Choroid plexus epithelial cell (primary cell): ENCODE measurements around the gene GRIFIN.

Experiments
- DNase-seq: peaks from one replicate; pipeline ENCODE4 v3.0.0-alpha.2; 2010; ENCODE audit warnings: low read depth
- H3K4me3 ChIP-seq: 2 replicates; pipeline ENCODE4 v1.5.1; 2011; ENCODE audit warnings: low read depth, mild to moderate bottlenecking, control low read depth, low read length, moderate library complexity
- TF ChIP-seq, protein P1 (sequence below): conservative IDR thresholded peaks from 2 replicates; pipeline ENCODE4 v1.5.1; 2011; ENCODE audit warnings: low read depth, mild to moderate bottlenecking, control low read depth, inconsistent platforms, low read length, moderate library complexity

Gene GRIFIN

GRCh38 chr7:2492038-2492437 lies 15.8 kb upstream of the GRIFIN start:
- no peak overlapping the region for H3K4me3 ChIP-seq
- DNase-seq: no peak
- TF ChIP-seq, protein P1, sequence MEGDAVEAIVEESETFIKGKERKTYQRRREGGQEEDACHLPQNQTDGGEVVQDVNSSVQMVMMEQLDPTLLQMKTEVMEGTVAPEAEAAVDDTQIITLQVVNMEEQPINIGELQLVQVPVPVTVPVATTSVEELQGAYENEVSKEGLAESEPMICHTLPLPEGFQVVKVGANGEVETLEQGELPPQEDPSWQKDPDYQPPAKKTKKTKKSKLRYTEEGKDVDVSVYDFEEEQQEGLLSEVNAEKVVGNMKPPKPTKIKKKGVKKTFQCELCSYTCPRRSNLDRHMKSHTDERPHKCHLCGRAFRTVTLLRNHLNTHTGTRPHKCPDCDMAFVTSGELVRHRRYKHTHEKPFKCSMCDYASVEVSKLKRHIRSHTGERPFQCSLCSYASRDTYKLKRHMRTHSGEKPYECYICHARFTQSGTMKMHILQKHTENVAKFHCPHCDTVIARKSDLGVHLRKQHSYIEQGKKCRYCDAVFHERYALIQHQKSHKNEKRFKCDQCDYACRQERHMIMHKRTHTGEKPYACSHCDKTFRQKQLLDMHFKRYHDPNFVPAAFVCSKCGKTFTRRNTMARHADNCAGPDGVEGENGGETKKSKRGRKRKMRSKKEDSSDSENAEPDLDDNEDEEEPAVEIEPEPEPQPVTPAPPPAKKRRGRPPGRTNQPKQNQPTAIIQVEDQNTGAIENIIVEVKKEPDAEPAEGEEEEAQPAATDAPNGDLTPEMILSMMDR: no peak

DNA sequence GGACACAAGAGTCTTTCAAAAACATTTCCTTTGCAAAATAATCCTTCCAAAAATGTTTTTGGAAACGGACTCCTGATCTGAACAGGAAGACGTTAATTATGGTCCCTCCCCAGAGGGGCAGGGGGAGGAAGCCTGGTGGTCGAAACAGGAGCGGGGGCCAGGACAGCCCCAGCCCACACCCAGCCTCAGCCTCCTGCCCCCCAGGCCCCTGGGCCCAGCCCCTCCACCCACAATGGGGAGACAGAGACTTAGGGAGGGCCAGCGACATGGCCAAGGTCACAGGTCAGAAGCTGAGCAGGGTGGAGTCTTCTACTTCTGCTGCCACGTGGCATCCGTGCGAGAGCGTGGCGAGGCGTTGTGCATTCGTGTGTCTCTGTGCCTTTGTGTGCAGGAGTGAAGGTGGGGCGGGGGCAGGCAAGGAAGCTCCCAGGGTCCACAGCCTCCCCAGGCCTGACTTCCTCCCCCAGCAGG lies 14.0 kb upstream of the GRIFIN start:
- DNase-seq: no peak
- H3K4me3 ChIP-seq: no peak overlapping the region
- TF ChIP-seq, protein P1: no peak

DNA sequence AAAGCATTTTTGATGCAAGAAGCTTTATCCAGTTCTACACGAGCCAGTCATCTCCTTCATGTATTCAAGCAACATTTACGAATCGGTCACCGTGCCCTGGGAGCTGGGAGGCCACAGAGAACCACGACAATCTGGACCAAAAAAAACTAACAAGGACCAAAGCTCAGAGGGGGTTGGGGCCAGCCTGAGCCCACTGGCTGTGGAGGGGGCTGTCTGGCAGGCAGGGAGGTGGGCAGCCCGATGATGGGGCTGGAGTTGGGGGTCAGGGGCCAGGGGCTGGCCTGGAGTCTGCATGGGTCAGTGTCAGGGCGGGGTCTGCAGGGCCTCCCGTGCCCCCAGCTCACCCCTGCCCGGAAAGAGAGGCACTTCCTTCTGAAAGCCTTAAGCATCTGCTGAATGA lies 12.5 kb upstream of the GRIFIN start:
- TF ChIP-seq, protein P1: no peak

DNA sequence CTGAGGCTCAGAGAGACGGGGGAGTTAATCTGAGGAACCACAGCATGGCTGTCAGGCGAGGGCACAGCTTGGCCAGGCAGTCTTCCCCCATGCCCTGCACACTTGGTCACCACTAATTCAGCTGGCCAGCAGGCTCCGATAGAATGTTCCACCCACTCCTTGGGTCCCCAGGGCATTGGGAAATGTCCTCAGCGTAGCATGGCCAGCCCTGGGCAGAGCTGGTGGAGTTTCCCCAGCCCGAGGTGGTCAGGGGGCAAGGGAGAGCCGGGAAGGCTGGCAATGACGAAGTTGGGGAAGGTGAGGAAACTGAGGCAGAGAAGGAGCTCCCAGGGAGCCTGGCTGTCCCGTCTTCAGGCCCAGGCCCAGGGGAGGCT lies 12.1 kb upstream of the GRIFIN start:
- DNase-seq: no peak
- TF ChIP-seq, protein P1: no peak
- H3K4me3 ChIP-seq: no peak overlapping the region

More for the DNA sequence above, 12.5 kb upstream of the GRIFIN start:
- no peak overlapping the region for H3K4me3 ChIP-seq
- DNase-seq: no peak

- TF ChIP-seq, protein P1: no peak
- no peak for DNase-seq
Measured at GRCh38 chr7:2487586-2488271, 11.5 kb upstream of the GRIFIN start.

GRCh38 chr7:2484868-2485267 lies 8.7 kb upstream of the GRIFIN start:
- TF ChIP-seq, protein P1: no peak
- no peak for DNase-seq
- H3K4me3 ChIP-seq: no peak overlapping the region

More at GRCh38 chr7:2487586-2488271, 11.5 kb upstream of the GRIFIN start:
- H3K4me3 ChIP-seq: no peak overlapping the region

GRCh38 chr7:2483494-2483893 lies 7.3 kb upstream of the GRIFIN start:
- DNase-seq: no peak
- TF ChIP-seq, protein P1: no peak

More at GRCh38 chr7:2483494-2483893, 7.3 kb upstream of the GRIFIN start:
- no peak overlapping the region for H3K4me3 ChIP-seq
